ENCODE measurements around the gene RELB.

DNA sequence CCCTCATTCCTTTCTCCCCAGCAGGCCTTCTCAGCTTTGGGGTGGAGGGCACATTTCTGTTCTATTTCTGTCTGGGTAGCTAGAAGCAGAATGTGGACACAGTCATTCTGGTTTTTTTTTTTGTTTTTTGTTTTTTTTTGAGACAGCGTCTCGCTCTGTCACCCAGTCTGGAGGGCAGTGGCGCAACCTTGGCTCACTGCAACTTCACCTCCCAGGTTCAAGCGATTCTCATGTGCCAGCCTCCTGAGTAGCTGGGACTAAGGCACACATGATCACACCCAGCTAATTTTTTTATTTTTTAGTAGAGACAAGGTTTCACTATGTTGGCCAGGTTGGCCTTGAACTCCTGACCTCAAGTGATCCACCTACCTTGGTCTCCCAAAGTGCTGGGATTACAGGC lies 25.8 kb upstream of the RELB start:
- TF ChIP-seq PPARA (CRISPR knock-in tag; IDR thresholded peaks at IDR 0.05; ENCODE audit: borderline replicate concordance) (no peak), RARB (CRISPR knock-in tag; IDR thresholded peaks at IDR 0.05) (no peak), CREB5 (CRISPR knock-in tag; IDR thresholded peaks at IDR 0.05; ENCODE audit: low read depth) (no peak), TSHZ2 (CRISPR knock-in tag; IDR thresholded peaks at IDR 0.05) (no peak), ISL1 (CRISPR knock-in tag; IDR thresholded peaks at IDR 0.05) (no peak), CSRNP3 (CRISPR knock-in tag; IDR thresholded peaks at IDR 0.05) (no peak), SNAI2 (CRISPR knock-in tag; IDR thresholded peaks at IDR 0.05) (no peak), ZFP3 (CRISPR knock-in tag; IDR thresholded peaks at IDR 0.05) (no peak)
- TF ChIP-seq, protein P1, sequence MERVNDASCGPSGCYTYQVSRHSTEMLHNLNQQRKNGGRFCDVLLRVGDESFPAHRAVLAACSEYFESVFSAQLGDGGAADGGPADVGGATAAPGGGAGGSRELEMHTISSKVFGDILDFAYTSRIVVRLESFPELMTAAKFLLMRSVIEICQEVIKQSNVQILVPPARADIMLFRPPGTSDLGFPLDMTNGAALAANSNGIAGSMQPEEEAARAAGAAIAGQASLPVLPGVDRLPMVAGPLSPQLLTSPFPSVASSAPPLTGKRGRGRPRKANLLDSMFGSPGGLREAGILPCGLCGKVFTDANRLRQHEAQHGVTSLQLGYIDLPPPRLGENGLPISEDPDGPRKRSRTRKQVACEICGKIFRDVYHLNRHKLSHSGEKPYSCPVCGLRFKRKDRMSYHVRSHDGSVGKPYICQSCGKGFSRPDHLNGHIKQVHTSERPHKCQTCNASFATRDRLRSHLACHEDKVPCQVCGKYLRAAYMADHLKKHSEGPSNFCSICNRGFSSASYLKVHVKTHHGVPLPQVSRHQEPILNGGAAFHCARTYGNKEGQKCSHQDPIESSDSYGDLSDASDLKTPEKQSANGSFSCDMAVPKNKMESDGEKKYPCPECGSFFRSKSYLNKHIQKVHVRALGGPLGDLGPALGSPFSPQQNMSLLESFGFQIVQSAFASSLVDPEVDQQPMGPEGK (CRISPR knock-in tag; IDR thresholded peaks at IDR 0.05; ENCODE audit: borderline replicate concordance): no peak
- TF ChIP-seq, protein P2, sequence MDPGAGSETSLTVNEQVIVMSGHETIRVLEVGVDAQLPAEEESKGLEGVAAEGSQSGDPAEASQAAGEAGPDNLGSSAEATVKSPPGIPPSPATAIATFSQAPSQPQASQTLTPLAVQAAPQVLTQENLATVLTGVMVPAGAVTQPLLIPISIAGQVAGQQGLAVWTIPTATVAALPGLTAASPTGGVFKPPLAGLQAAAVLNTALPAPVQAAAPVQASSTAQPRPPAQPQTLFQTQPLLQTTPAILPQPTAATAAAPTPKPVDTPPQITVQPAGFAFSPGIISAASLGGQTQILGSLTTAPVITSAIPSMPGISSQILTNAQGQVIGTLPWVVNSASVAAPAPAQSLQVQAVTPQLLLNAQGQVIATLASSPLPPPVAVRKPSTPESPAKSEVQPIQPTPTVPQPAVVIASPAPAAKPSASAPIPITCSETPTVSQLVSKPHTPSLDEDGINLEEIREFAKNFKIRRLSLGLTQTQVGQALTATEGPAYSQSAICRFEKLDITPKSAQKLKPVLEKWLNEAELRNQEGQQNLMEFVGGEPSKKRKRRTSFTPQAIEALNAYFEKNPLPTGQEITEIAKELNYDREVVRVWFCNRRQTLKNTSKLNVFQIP (CRISPR knock-in tag; IDR thresholded peaks at IDR 0.05; ENCODE audit: borderline replicate concordance, low read depth): no peak

Data from SK-N-SH treated with all-trans-retinoic acid at 6 μM for 48 hours (cell line).